HepG2 (cell line): ENCODE data around the gene GDF11. TPM values are rescaled to one million over a fixed set of nuclear protein-coding genes. Genes with fewer than 3 reads are reported as not detected.

Source experiments
- CEBPB ChIP-seq: IDR thresholded peaks from 2 replicates; pipeline ENCODE4 v1.6.1; 2011; ENCODE audit warnings: low read depth, low read length, improper control_type of control experiment, borderline replicate concordance
- CREB1 ChIP-seq, 2 experiments: fragments of 450-650 bp in 1 of 2; IDR thresholded peaks; 2 replicates each; pipeline ENCODE4 v1.6.1; 2016 to 2017; ENCODE audit warnings: control low read depth in 1 of 2, mild to moderate bottlenecking in 1 of 2, missing compliant biosample characterization in 1 of 2, missing genetic modification characterization in 1 of 2
- RCOR2 ChIP-seq: IDR thresholded peaks from 2 replicates; pipeline ENCODE4 v1.6.1; 2016; ENCODE audit warnings: missing biosample characterization, missing genetic modification reagents
- SETDB1 ChIP-seq: sonication (generic); formaldehyde crosslinking; IDR thresholded peaks from 2 replicates; pipeline ENCODE4 v1.5.1; 2020; ENCODE audit warnings: missing genetic modification reagents, mild to moderate bottlenecking, borderline replicate concordance
- ZNF20 ChIP-seq: sonication (generic); formaldehyde crosslinking; IDR thresholded peaks from 2 replicates; pipeline ENCODE4 v1.4.0; 2020; ENCODE audit warnings: mild to moderate bottlenecking, moderate library complexity, missing genetic modification reagents
- ZNF343 ChIP-seq: sonication (generic); formaldehyde crosslinking; IDR thresholded peaks from 2 replicates; pipeline ENCODE4 v1.4.0; 2020; ENCODE audit warnings: mild to moderate bottlenecking, missing genetic modification reagents
- ZNF430 ChIP-seq: sonication (generic); formaldehyde crosslinking; IDR thresholded peaks from 2 replicates; pipeline ENCODE4 v1.9.0; 2021; ENCODE audit warnings: mild to moderate bottlenecking, missing genetic modification reagents
- ZNF598 ChIP-seq: sonication (generic); formaldehyde crosslinking; IDR thresholded peaks from 2 replicates; pipeline ENCODE4 v1.5.1; 2020; ENCODE audit warnings: mild to moderate bottlenecking, missing genetic modification reagents, borderline replicate concordance
- ZNF773 ChIP-seq: sonication (generic); formaldehyde crosslinking; IDR thresholded peaks from 2 replicates; pipeline ENCODE4 v1.4.0; 2020; ENCODE audit warnings: missing genetic modification reagents, borderline replicate concordance
- polyA plus RNA-seq, 8 experiments: library from polyadenylated mRNA; depleted of rRNA in 3 of 8; stranded (reverse) in 7 of 8; unstranded in 1 of 8; fragments of >200 nt; fragmentation: Illumina TruSeq in 4 of 8; extraction: Trizol in 4 of 8; gene quantifications; 2 replicates each; pipeline versions ENCODE4 v1.2.1 to v1.2.3, GENCODE V29; 2011 to 2016; ENCODE audit warnings: low read depth in 4 of 8, missing spikeins in 1 of 8, mixed read lengths in 1 of 8; ENCODE audit not compliant: insufficient read depth in 1 of 8
- total RNA-seq, 5 experiments: library from RNA; depleted of rRNA; stranded (reverse); fragments of >200 nt; fragmentation: Illumina TruSeq; extraction: Trizol; gene quantifications; 2 replicates each; pipeline ENCODE4 v1.2.3, GENCODE V29; 2016; ENCODE audit warnings: low read depth in 1 of 5
- TF ChIP-seq, protein P1 (sequence below): sonication (generic); formaldehyde crosslinking; IDR thresholded peaks from 2 replicates; pipeline ENCODE4 v1.4.0; 2020; ENCODE audit warnings: missing genetic modification reagents
- TF ChIP-seq, protein P2 (sequence below): sonication (generic); formaldehyde crosslinking; IDR thresholded peaks from 2 replicates; pipeline ENCODE4 v1.5.0; 2020; ENCODE audit warnings: missing genetic modification reagents, mild to moderate bottlenecking, borderline replicate concordance
- TF ChIP-seq, protein P3 (sequence below): sonication (generic); formaldehyde crosslinking; conservative IDR thresholded peaks from 2 replicates; pipeline ENCODE4 v1.8.0; 2022; ENCODE audit warnings: missing genetic modification reagents
- TF ChIP-seq, protein P4 (sequence below): sonication (generic); formaldehyde crosslinking; IDR thresholded peaks from 2 replicates; pipeline ENCODE4 v1.9.0; 2021; ENCODE audit warnings: mild to moderate bottlenecking, missing genetic modification reagents
- TF ChIP-seq, protein P5 (sequence below), 2 experiments: sonication (generic) in 1 of 2; formaldehyde crosslinking in 1 of 2; IDR thresholded peaks; 2 replicates each; pipeline versions ENCODE4 v1.4.0 to v1.6.1; 2018 to 2020; ENCODE audit warnings: missing genetic modification reagents in 2 of 2, borderline replicate concordance in 1 of 2, low read depth in 1 of 2, mild to moderate bottlenecking in 1 of 2, missing biosample characterization in 1 of 2

GDF11 gene
- total and polyA plus RNA-seq, 2 of the 13 experiments (the other 11 are each of a cell fraction or from before 2014, with no cell fraction given) = 0.63 to 1.5 TPM

DNA sequence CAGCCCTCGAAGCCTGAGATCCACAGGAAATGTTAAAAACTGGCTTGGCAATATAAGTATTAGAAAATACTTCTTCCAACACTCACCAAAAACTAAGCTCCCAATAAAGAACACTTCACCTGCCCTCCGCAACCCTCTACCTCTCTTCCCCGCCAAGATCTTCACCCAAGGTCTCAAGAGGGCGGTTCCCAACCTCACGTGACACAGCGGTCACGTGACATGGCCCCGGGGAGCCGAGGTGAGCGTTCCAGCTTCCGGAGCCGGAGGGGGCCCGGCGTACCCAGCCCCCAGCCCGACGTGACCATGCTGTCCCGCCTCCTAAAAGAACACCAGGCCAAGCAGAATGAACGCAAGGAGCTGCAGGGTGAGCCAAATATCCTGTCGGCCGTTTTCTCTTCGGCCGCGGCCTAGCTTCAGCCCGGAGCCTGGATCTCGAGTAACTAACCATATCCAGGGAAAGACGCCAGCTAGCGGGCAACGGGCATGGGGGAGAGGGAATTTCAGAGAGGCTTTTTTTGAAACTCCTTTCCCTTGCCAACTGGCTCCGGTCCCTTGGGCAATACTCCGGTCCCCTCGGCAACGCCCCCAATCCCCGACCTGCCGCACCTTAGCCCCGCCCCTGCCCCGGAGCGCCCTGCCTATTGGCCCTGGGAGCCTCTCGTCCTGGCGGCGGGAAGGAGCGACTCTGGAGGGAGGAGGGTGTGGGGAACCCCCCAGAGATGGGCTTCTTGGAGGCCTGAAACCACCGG lies 26.9 kb upstream of the GDF11 start, which contains the start of gene BLOC1S1 (continued):
- TF ChIP-seq, protein P1, sequence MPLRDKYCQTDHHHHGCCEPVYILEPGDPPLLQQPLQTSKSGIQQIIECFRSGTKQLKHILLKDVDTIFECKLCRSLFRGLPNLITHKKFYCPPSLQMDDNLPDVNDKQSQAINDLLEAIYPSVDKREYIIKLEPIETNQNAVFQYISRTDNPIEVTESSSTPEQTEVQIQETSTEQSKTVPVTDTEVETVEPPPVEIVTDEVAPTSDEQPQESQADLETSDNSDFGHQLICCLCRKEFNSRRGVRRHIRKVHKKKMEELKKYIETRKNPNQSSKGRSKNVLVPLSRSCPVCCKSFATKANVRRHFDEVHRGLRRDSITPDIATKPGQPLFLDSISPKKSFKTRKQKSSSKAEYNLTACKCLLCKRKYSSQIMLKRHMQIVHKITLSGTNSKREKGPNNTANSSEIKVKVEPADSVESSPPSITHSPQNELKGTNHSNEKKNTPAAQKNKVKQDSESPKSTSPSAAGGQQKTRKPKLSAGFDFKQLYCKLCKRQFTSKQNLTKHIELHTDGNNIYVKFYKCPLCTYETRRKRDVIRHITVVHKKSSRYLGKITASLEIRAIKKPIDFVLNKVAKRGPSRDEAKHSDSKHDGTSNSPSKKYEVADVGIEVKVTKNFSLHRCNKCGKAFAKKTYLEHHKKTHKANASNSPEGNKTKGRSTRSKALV = no peak
- TF ChIP-seq, protein P2, sequence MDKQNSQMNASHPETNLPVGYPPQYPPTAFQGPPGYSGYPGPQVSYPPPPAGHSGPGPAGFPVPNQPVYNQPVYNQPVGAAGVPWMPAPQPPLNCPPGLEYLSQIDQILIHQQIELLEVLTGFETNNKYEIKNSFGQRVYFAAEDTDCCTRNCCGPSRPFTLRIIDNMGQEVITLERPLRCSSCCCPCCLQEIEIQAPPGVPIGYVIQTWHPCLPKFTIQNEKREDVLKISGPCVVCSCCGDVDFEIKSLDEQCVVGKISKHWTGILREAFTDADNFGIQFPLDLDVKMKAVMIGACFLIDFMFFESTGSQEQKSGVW (CRISPR knock-in tag) = no peak
- TF ChIP-seq, protein P3, sequence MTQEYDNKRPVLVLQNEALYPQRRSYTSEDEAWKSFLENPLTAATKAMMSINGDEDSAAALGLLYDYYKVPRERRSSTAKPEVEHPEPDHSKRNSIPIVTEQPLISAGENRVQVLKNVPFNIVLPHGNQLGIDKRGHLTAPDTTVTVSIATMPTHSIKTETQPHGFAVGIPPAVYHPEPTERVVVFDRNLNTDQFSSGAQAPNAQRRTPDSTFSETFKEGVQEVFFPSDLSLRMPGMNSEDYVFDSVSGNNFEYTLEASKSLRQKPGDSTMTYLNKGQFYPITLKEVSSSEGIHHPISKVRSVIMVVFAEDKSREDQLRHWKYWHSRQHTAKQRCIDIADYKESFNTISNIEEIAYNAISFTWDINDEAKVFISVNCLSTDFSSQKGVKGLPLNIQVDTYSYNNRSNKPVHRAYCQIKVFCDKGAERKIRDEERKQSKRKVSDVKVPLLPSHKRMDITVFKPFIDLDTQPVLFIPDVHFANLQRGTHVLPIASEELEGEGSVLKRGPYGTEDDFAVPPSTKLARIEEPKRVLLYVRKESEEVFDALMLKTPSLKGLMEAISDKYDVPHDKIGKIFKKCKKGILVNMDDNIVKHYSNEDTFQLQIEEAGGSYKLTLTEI (CRISPR knock-in tag) = no peak
- TF ChIP-seq, protein P4, sequence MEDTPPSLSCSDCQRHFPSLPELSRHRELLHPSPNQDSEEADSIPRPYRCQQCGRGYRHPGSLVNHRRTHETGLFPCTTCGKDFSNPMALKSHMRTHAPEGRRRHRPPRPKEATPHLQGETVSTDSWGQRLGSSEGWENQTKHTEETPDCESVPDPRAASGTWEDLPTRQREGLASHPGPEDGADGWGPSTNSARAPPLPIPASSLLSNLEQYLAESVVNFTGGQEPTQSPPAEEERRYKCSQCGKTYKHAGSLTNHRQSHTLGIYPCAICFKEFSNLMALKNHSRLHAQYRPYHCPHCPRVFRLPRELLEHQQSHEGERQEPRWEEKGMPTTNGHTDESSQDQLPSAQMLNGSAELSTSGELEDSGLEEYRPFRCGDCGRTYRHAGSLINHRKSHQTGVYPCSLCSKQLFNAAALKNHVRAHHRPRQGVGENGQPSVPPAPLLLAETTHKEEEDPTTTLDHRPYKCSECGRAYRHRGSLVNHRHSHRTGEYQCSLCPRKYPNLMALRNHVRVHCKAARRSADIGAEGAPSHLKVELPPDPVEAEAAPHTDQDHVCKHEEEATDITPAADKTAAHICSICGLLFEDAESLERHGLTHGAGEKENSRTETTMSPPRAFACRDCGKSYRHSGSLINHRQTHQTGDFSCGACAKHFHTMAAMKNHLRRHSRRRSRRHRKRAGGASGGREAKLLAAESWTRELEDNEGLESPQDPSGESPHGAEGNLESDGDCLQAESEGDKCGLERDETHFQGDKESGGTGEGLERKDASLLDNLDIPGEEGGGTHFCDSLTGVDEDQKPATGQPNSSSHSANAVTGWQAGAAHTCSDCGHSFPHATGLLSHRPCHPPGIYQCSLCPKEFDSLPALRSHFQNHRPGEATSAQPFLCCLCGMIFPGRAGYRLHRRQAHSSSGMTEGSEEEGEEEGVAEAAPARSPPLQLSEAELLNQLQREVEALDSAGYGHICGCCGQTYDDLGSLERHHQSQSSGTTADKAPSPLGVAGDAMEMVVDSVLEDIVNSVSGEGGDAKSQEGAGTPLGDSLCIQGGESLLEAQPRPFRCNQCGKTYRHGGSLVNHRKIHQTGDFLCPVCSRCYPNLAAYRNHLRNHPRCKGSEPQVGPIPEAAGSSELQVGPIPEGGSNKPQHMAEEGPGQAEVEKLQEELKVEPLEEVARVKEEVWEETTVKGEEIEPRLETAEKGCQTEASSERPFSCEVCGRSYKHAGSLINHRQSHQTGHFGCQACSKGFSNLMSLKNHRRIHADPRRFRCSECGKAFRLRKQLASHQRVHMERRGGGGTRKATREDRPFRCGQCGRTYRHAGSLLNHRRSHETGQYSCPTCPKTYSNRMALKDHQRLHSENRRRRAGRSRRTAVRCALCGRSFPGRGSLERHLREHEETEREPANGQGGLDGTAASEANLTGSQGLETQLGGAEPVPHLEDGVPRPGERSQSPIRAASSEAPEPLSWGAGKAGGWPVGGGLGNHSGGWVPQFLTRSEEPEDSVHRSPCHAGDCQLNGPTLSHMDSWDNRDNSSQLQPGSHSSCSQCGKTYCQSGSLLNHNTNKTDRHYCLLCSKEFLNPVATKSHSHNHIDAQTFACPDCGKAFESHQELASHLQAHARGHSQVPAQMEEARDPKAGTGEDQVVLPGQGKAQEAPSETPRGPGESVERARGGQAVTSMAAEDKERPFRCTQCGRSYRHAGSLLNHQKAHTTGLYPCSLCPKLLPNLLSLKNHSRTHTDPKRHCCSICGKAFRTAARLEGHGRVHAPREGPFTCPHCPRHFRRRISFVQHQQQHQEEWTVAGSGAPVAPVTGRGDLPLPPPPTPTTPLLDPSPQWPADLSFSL = no peak
- TF ChIP-seq CEBPB = peak; percentile 40; the same call in 1 of the 2 replicates
- no peak for TF ChIP-seq ZNF598 (CRISPR knock-in tag)
- TF ChIP-seq RCOR2 (CRISPR knock-in tag) = no peak
- TF ChIP-seq ZNF773 (CRISPR knock-in tag) = no peak
- no peak for TF ChIP-seq ZNF20 (CRISPR knock-in tag)
- TF ChIP-seq SETDB1 (CRISPR knock-in tag) = 0 out of 2 replicates have a peak, but pooled peaks have one; percentile 14
- no peak for TF ChIP-seq ZNF430 (CRISPR knock-in tag)
- peak; percentile 49; the same call in 1 of the 2 replicates for TF ChIP-seq ZNF343
- TF ChIP-seq CREB1 (IDR thresholded peaks at IDR 0.05) = no peak
- peak; percentile 60; the same call in 1 of the 2 replicates for TF ChIP-seq CREB1 (CRISPR knock-in tag; IDR thresholded peaks at IDR 0.05)
- TF ChIP-seq, protein P5, sequence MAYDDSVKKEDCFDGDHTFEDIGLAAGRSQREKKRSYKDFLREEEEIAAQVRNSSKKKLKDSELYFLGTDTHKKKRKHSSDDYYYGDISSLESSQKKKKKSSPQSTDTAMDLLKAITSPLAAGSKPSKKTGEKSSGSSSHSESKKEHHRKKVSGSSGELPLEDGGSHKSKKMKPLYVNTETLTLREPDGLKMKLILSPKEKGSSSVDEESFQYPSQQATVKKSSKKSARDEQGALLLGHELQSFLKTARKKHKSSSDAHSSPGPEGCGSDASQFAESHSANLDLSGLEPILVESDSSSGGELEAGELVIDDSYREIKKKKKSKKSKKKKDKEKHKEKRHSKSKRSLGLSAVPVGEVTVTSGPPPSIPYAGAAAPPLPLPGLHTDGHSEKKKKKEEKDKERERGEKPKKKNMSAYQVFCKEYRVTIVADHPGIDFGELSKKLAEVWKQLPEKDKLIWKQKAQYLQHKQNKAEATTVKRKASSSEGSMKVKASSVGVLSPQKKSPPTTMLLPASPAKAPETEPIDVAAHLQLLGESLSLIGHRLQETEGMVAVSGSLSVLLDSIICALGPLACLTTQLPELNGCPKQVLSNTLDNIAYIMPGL (CRISPR knock-in tag; IDR thresholded peaks at IDR 0.05; ENCODE audit: borderline replicate concordance in 1 of 2, low read depth in 1 of 2) = peak; percentile 83; a peak in 3 of 4 replicates
